ENCODE data around the gene CFAP43.

The CFAP43 gene

DNA sequence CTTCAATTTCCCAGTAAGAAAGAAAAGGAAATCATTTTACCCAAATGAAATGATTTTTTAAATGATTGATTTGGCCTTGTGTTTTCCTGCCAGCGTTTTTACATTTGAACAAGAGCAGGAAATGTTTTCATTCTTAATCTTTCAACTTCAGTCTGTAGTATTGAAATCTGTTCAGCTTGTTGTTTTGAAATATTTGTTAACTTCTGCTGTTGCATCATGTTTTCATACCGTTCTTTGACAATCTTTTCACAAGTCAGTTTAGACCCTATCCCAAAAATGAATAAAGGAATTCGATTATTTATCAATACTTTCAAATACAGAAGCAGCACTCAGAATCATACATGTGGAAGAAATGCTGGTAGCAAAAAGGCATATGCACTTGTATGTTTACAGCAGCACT, 102.1 kb downstream of the CFAP43 start:
- no peak for DNase-seq

DNA sequence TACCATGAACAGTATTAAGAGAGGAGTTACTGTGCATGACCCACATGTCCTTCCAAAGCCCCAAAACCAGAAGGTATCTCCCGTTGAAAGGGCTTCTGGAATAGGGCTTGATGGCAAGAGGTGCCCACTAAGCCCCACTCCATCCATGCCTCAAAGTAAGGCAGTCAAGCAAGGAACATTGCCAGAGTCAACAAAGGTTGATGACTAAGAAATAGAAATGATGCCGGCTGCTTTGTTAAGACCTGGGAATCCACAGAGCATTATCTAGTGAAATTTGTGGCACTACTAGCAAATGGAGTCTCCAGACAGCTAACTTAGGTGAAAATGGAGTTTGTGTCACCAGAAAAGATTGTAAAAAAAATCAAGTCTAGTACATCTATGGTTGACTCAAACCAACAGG, 104.0 kb downstream of the CFAP43 start:
- no peak for DNase-seq

DNA sequence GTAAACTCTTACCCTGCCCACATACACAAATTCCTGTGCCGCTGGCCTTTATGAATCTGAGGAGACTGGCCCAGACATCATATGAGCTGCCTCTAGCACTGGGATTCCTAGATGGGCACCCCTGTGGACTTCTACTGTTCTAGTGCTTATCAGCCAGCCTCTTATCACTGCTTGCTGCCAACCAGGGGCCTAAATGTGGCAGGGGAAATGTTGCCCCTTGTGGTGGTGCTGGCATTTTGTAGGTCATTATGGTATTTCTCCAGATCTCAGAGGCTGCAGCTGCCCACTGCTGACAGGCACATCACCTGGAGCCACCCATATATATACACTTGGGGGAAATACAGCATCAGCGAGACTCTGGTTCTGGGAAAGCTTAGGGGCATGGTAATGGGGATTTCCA, 104.8 kb downstream of the CFAP43 start:
- no peak for DNase-seq

GRCh38 chr10:104123397-104123796, 108.8 kb downstream of the CFAP43 start:
- DNase-seq = no peak

DNA sequence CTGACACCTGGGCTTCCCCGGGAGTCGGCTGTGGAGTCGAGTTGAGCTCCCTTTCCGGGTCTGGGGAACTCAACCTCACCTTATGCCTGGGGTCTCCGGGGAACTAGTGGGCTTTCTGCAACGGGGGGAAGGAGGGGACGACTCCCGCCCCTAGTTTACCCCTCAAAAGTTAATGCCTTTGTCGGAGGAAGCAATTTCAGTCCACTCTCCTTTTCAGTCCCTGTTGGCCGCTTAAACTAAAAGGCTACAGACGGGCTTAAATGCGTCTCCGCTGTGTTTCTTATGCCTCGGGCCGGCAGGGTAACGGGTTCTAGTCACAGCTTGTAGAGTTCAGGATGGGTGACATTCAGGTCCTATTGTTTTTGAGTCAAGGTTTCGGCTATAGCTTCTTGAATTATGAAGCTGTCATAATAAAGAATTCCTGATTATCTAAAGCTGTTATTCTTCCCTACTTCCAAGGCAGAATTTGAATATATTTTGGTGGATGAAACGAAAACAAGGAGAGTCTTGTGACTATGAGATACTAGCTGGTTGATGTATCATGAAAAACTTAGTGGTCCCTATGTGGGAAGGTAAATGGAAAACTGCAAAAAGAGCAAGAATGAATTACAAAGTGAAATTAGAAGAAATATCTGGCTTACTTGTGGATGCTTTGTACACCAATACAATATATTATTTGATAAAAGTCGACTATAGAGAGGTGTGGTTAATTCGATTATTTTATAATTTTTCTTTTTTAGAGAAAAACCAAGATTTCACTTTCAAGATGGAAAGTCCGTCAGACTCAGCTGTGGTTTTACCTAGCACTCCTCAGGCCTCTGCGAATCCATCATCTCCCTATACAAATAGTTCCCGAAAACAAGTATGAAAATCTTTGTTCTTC, 109.7 kb downstream of the CFAP43 start:
- DNase-seq = no peak

DNA sequence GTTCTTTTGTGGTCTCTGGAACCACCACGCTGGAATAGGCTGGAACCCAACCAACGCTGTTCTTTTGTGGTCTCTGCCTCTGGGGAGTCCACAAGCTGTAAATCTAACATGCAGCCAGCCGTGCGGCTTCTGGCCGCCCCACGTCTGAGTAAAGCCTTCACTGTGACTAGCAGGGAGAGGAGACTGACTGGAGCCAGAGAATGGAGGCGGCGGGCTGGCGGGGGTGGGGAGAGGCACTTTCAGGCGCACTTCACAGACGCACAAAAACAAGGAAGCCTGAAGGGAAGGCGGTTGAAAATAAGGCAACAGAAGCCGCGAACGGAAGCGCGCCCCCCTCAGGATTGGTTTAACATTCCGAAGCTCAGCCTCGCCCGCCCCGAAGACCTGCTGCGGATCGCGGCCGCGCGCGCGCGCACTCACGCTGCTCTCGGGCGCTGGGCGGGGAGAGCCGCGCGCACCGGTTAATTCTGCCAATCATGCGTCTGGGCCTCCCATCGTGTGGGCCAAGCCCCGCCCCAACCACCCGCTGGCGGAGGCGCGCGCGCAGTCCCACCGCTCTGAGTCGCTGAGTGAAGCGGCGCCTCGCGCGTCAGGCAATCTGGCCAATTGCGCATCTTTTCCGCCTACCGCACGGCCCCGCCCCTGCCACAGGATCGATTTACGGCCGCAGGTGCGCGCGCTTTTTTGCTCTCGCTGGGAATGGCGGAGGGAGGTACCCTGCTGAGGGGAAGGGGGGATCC, 110.5 kb downstream of the CFAP43 start, which contains the start of gene SFR1:
Gene SFR1, plus strand, starts transcription at position 687 of the 740 bp plus-strand sequence. Its CDS starts 13 bp downstream, at position 700.
- DNase-seq = peak; percentile 100

DNA sequence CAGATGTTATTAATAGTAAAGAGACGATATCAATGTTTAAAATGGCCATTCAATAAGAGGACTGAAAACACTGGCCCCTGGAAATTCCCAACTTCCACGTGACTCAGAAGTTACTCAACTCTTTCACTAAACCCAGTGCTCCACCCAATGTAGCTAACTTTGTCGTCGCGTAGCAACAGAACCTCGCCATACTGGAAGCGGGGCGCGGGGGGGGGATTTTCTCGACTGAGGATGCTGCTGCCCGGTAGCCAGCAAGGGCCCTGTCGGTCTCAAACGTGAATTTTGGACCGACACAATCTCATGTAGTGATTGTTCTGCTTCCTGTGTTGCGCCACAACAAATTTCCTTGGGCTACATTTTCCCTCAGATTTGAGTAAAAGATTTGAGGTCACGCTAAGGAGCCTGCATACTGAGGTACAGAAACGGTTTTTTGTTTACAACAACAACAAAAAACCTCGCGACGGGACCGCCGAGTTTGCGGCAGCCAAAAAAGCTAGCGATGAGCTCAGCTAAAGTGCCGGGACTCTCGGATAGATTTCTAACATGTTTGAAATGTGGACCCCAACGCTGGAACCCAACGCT, 111.2 kb downstream of the CFAP43 start:
- DNase-seq = peak; percentile 46

DNA sequence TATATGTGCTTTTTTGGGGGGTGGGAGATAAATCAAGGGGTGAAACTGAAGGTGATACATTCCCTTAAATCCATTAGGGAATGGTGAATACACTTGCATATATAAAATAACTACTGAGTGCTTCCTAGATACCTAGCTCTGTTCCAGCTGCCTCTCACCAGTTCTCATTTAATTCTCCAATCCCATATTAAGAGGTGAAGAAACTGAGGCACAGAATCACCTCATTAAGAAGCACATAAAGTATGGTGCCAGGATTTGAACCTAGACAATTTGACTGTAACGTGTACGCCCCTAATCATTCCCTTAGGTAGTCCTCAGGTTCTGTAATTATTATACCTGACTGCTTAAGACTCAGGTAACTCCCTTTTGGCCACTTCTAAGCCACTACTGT, 111.7 kb downstream of the CFAP43 start:
- no peak for DNase-seq

DNA sequence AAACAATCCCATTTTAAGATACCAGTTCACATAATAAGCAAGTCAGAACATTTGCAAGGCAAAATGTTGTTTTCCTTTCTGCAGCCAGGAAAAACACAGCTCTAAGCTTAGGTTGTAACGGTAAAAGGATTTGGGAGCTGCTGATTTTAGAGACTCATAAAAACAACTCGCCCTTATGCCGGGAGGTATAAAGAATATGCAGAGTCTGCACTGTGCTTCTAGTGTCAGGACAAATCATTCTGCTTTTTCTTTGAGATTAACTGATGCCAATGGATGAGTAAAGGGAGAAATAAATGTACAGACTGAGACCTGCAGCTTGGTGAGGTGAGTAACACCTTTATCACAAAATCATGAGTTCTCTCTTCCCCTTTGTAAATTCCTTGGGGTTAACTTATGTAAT, 112.2 kb downstream of the CFAP43 start:
- no peak for DNase-seq

DNA sequence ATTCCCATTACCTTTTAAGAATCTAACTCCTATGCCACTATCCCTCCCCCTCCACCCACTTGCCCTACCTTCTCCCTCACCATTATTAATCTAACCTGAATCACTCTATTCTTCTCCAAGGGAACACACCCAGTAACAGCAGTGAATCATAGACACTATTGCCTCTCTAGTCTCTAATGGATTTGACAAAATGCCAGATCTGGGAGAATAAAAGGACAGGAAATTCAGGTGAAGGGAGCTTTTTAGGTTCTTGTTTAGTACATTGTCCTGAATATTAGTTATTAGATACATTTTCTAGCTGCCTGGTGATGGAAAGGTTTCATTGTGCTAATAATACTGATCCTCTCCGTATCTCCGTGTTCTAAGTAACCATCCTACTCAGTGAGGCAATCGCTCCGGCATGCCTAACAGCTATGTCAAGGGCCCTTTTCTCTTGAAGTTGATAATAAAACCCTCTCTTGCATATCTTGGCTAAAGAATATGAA, 114.3 kb downstream of the CFAP43 start:
- DNase-seq = no peak

DNA sequence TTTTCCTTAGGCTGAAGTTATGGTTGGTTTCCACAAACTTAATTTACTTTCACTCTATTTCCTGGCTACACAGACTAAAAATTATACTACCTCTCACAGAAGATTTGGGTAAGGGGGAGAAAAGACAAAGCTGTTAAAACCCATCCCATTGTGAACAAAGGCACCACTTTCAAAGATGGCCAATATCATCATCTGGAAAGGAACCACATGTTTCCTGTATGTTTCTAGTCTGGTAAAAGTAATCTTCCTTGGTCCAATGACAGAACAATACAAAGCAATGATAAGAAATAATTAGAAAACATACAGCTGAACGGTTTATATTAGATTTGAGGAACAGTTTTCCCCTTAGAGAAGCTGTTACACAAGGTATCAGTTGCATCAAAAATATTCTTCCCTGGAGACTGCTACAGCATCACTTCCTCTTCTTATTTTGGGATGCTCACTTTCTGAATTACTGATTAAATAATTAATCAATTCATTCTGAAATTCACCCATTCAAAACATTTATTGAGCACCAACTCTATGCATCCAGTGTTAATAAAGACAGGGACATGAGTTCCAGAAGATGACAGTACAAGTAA, 118.7 kb downstream of the CFAP43 start:
- DNase-seq = no peak

DNA sequence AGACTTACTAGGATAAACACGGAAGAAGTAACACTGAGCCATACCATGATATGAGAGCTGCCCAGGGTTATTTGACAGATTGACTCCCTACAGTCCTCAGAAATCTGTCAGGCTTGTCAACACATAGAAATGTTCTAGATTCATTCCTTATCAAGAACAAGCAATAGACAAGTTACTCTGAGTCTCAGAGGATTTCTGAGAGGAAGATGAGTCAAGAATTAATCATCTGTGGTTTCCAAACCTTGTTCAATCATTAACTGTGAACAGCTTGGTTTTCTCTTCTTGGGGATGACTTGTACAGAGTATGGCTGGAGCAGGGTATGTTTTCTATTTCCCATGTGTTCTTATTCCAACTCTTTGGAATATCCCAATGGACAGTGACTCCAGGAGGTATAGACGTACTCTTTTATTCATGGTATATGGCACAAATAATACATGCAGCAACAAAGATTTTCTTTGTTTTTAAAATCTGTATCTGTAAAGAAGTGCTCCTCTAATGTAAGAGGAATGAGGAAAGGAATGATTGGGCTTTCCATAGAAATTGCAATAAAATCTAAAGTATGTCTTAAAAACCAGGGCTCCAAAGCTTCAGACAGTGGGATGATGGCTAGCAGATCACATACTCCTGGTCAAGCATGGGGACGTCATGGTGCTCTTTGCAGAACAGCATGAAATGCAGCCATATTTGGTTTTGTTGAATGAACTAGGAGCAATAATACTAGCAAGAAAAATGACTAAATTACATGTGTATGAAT, 122.1 kb downstream of the CFAP43 start:
- no peak for DNase-seq

- no peak for DNase-seq
These were observed 127.2 kb downstream of the CFAP43 start for GRCh38 chr10:104104926-104105325.

DNA sequence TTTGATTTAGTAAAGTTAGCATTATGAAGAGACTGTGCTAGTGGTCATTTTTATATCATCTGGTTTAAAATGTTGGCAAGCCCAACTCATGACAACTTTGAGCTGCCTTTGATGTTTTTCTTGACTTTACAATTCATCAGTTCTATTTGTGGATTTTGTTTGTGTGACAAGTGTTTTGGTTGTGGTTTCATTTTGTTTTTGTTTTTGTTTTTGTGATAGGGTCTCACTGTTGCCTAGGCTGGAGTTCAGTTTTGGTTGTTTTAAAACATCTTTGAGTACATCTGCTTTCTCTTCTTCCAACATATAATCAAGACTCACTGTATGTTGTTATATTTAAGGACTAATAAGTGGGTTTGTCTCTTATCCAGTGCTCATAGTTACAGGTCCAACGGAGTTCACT, 127.7 kb downstream of the CFAP43 start:
- no peak for DNase-seq

- no peak for DNase-seq
These were observed 128.2 kb downstream of the CFAP43 start for GRCh38 chr10:104103956-104104355.

DNA sequence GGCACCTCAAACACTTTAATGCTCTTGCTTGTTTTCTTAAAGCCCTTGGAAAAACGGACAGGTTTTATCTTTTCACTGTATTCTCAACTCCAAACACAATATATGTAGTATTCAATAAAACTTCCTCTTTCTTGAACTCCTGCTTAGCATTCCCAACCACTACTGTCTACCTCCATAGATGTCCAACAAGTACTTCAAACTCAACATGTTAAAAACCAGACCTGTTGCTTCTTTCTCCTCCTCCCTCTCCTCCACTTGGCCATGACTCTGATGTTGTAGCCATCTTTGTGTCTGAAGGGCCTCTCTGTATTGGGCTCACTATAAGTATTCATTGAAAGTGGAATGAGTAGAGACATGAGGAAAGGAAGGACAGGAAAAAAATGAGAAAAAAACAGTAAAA, 130.3 kb downstream of the CFAP43 start:
- DNase-seq = no peak

- no peak for DNase-seq
These were observed 131.4 kb downstream of the CFAP43 start for GRCh38 chr10:104100795-104101194.

DNA sequence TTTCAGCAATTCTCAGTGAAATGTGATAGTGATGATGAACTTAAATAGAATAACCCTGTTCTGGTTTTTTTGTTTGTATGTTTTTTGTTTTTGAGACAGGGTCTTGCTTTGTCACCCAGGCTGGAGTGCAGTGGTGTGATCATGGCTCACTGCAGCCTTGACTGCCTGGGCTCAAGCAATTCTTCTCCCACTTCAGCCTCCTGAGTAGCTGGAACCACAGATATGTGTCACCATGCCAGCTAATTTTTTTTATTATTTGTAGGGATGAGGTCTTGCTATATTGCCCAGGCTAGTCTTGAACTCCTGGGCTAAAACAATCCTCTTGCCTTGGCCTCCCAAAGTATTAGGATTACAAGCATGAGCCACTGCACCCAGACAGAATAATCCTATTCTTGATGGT, 132.2 kb downstream of the CFAP43 start:
- no peak for DNase-seq

- DNase-seq = no peak
These were observed 132.9 kb downstream of the CFAP43 start for GRCh38 chr10:104099269-104099668.

DNA sequence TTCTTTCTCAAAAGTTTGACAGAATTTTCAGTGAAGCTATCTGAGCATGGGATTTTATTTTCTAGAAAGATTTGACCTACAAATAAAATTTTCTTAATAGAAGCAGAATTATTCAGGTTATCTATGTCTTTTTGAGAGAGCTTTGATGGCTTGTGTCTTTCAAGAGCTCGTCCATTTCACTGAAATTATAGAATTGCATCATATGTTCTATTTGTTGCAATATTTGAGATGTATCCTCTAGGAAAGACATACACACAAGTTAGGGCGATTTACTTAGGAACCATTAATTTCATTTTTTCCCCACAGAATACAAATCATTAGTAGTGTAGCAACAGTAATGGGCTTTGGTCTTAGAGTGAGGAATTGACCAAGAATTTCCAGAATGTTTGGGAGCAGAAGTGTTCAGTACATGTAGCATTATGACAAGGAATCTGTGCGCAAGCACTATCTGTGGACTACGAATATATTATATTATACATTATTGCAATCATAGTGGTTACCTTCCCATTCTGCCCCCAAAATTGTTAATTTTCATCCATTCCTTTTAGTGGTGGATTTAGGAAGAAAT, 133.7 kb downstream of the CFAP43 start:
- no peak for DNase-seq

DNA sequence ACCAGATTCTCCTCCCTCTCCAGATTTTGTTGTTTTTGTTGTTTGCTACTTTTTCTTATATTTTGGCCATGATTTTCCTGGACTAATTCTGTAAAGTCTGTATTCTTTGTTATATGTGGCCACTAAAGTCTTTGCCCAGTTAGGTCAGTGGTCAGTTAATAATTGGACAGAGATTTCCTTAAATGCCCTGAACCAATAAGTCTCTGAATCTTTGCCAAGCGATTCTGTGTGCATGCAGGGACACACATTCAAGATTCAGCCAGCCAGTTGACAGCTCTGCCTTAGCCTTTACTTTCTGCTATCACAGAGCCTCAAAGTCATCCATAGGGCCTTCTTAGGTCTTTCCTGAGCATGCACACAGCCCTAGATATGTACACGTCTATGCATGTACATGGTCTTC, 135.5 kb downstream of the CFAP43 start:
- no peak for DNase-seq

GRCh38 chr10:104092749-104093148, 139.4 kb downstream of the CFAP43 start:
- DNase-seq = no peak

All from GDM1 (cell line).